Rectal smooth muscle tissue (tissue), 1 donor: ENCODE measurements around the gene ATP23.

Experiments
- H3K27ac ChIP-seq: one replicate; pipeline ENCODE4 v1.7.0; 2013; ENCODE audit warnings: low read depth, low read length, inconsistent platforms
- H3K27me3 ChIP-seq: one replicate; pipeline ENCODE4 v1.7.0; 2013; ENCODE audit warnings: low read length; ENCODE audit not compliant: control insufficient read depth, insufficient read depth
- H3K36me3 ChIP-seq: one replicate; pipeline ENCODE4 v1.7.0; 2013; ENCODE audit warnings: low read length; ENCODE audit not compliant: control insufficient read depth, insufficient read depth
- H3K4me1 ChIP-seq: one replicate; pipeline ENCODE4 v1.7.0; 2013; ENCODE audit warnings: low read length; ENCODE audit not compliant: control insufficient read depth, insufficient read depth
- H3K4me3 ChIP-seq: one replicate; pipeline ENCODE4 v1.7.0; 2013; ENCODE audit warnings: low read length
- H3K9ac ChIP-seq: one replicate; pipeline ENCODE4 v1.7.0; 2013; ENCODE audit warnings: low read length

ATP23 gene

GRCh38 chr12:57958061-57958657, 16.8 kb downstream of the ATP23 start:
- Histone ChIP-seq H3K4me1 (no peaks in the 10 kb centered on the region), H3K36me3 (peaks cover 15% of the 10 kb centered on the region), H3K9ac (no peak overlapping the region), H3K4me3 (no peak overlapping the region), H3K27me3 (no peaks in the 10 kb centered on the region), H3K27ac (no peak overlapping the region)

DNA sequence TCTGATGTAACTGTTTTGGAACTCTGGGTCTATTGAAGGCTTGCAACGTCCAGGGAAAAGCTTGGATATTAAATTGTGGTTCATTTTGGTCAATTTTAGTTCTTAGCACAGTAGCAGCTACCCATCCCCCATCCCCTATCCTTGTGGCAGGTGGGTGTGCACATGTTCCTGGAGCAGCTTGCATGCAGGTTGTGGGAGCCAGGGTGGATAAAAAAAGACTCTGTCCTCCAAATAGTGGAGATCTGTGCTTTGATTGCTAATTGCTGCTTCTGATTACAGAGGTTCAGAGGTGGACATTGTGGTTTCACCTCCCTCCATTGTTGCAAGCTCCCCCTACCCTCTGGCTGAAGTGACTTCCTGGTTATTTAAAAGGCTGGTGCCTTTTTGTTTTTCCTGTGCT, 23.1 kb downstream of the ATP23 start:
- Histone ChIP-seq H3K36me3 (no peaks in the 10 kb centered on the region), H3K9ac (no peak overlapping the region), H3K27me3 (no peaks in the 10 kb centered on the region), H3K4me3 (no peak overlapping the region), H3K4me1 (no peaks in the 10 kb centered on the region), H3K27ac (no peak overlapping the region)

- Histone ChIP-seq H3K9ac (no peak overlapping the region), H3K27me3 (no peaks in the 10 kb centered on the region), H3K4me1 (no peaks in the 10 kb centered on the region)
Measured at GRCh38 chr12:57965766-57966165, 24.4 kb downstream of the ATP23 start.

DNA sequence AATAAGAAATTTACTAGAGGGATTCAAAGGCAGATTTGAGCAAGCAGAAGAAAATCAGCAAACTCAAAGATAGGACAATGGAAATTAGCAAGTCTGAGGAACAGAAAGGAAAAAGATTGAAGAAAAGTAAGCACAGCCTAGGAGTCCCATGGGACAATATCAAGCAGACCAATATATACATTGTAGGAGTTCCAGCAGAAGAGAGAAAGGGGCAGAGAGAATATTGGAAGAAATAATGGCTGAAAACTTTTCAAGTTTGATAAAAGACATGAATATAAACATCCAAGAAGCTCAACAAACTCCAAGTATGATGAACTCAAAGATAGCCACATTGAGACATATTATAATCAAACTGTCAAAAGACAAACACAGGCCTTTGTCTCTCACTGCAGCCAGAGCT, 25.2 kb downstream of the ATP23 start:
- Histone ChIP-seq H3K4me1 (no peaks in the 10 kb centered on the region), H3K36me3 (no peaks in the 10 kb centered on the region), H3K4me3 (no peak overlapping the region)

More at GRCh38 chr12:57965766-57966165, 24.4 kb downstream of the ATP23 start:
- Histone ChIP-seq H3K27ac (no peak overlapping the region), H3K4me3 (no peak overlapping the region), H3K36me3 (no peaks in the 10 kb centered on the region)

GRCh38 chr12:57983146-57983857, 41.9 kb downstream of the ATP23 start:
- Histone ChIP-seq H3K27ac (no peak overlapping the region), H3K4me1 (no peaks in the 10 kb centered on the region), H3K9ac (no peak overlapping the region), H3K36me3 (no peaks in the 10 kb centered on the region), H3K27me3 (no peaks in the 10 kb centered on the region), H3K4me3 (no peak overlapping the region)

More for the DNA sequence above, 25.2 kb downstream of the ATP23 start:
- no peak overlapping the region for H3K27ac ChIP-seq
- no peak overlapping the region for H3K9ac ChIP-seq
- H3K27me3 ChIP-seq, result no peaks in the 10 kb centered on the region

DNA sequence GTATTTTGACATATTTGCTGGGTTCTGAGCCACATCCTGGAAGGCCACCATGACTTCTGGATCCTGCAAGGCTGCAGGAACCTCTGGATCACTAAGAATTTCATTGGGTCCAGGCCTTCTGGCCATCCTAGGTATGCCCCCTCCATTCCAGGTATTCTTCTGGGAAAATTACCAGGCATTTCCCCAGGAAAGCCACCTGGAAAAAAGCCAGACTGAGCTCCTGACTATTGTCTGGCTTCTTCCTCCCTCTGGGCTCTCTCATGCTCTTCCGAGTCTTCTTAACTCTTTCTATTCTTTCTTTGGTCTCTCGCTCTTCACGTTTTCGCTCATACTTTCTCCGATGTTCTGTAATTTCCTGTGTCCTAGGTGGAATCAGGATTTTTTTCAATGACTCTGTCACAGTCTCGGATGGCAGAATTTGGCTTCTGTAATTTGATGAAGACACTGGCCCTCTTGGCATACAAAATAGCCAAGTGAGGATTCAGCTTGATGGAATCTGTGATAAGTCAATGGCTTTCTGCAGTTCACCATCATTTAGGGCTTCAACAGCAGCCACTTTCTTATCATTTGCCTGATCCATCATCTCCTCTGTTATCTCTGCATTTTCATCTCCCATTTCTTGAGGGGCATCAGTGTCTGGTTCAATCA, 42.6 kb downstream of the ATP23 start:
- no peak overlapping the region for H3K4me3 ChIP-seq
- no peaks in the 10 kb centered on the region for H3K27me3 ChIP-seq
- H3K36me3 ChIP-seq, result no peaks in the 10 kb centered on the region
- H3K4me1 ChIP-seq, result no peaks in the 10 kb centered on the region
- H3K9ac ChIP-seq, result no peak overlapping the region
- H3K27ac ChIP-seq, result no peak overlapping the region

- H3K4me3 ChIP-seq, result no peak overlapping the region
- H3K4me1 ChIP-seq, result no peaks in the 10 kb centered on the region
- no peaks in the 10 kb centered on the region for H3K27me3 ChIP-seq
- no peak overlapping the region for H3K9ac ChIP-seq
- no peaks in the 10 kb centered on the region for H3K36me3 ChIP-seq
- H3K27ac ChIP-seq, result no peak overlapping the region
Measured at GRCh38 chr12:57984629-57985151, 43.3 kb downstream of the ATP23 start.

- Histone ChIP-seq H3K4me1 (no peaks in the 10 kb centered on the region), H3K36me3 (no peaks in the 10 kb centered on the region), H3K9ac (no peak overlapping the region), H3K27me3 (no peaks in the 10 kb centered on the region), H3K27ac (no peak overlapping the region), H3K4me3 (no peak overlapping the region)
Measured at GRCh38 chr12:57985685-57986084, 44.3 kb downstream of the ATP23 start.

DNA sequence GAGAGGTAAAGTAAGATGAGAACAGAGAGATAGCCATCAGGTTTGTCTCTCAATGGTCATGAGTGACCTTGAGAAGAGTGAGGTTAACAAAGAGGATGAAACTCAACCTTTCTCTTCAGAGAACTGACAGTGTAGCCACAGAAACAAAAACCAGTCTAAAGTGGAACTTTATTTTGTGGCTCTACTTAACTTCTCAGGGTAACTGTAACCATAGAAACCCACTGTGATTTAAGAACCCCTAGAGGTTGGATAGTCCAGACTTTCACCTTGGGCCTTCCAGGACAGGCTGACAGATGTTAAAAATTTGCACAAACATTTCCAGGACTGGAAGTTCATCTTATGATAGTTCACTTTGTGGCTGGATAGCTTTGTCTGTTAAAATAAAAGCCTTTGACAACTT, 48.5 kb downstream of the ATP23 start:
- Histone ChIP-seq H3K4me3 (no peak overlapping the region), H3K9ac (no peak overlapping the region), H3K27me3 (no peaks in the 10 kb centered on the region), H3K27ac (no peak overlapping the region), H3K36me3 (no peaks in the 10 kb centered on the region), H3K4me1 (no peaks in the 10 kb centered on the region)

GRCh38 chr12:57990241-57990883, 49.0 kb downstream of the ATP23 start:
- Histone ChIP-seq H3K27me3 (no peaks in the 10 kb centered on the region), H3K36me3 (no peaks in the 10 kb centered on the region), H3K4me3 (no peak overlapping the region), H3K27ac (no peak overlapping the region), H3K4me1 (no peaks in the 10 kb centered on the region), H3K9ac (no peak overlapping the region)

GRCh38 chr12:57992001-57992400, 50.6 kb downstream of the ATP23 start:
- Histone ChIP-seq H3K36me3 (no peaks in the 10 kb centered on the region), H3K4me1 (no peaks in the 10 kb centered on the region), H3K4me3 (no peak overlapping the region), H3K9ac (no peak overlapping the region), H3K27me3 (no peaks in the 10 kb centered on the region), H3K27ac (no peak overlapping the region)

DNA sequence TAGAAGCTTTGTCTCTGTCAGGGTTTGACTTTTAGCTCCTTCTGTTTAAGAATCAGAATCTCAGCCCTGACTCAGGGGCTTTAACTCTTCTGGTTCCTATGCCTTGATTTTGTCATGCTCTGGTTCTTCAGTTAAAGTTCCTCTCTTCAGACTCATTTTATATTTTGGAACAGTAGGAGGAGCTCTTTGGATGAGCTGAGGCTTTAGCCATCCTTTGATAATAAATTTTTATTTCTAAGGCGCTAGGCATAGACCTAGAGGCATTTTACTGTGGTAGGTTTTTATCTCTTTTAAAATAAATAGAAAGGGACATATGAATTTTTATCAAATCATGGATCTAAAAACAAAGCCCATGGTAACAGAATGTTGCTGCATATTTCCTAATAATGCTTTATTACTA, 51.7 kb downstream of the ATP23 start:
- H3K9ac ChIP-seq, result no peak overlapping the region
- no peaks in the 10 kb centered on the region for H3K4me1 ChIP-seq
- H3K4me3 ChIP-seq, result no peak overlapping the region
- H3K27ac ChIP-seq, result no peak overlapping the region
- no peaks in the 10 kb centered on the region for H3K27me3 ChIP-seq
- H3K36me3 ChIP-seq, result no peaks in the 10 kb centered on the region
